Mucosa of stomach (tissue), 1 donor: ENCODE data around the gene CGNL1.

Source experiments
- H3K27me3 ChIP-seq: one replicate; pipeline ENCODE4 v1.7.0; 2013; ENCODE audit warnings: mild to moderate bottlenecking, low read length; ENCODE audit not compliant: control insufficient read depth, insufficient read depth
- H3K36me3 ChIP-seq: one replicate; pipeline ENCODE4 v1.7.0; 2013; ENCODE audit warnings: low read length; ENCODE audit not compliant: control insufficient read depth, insufficient read depth
- H3K4me1 ChIP-seq: one replicate; pipeline ENCODE4 v1.7.0; 2013; ENCODE audit warnings: mild to moderate bottlenecking, low read length; ENCODE audit not compliant: control insufficient read depth, insufficient read depth
- H3K4me3 ChIP-seq: one replicate; pipeline ENCODE4 v1.7.0; 2013; ENCODE audit warnings: low read length
- H3K9ac ChIP-seq: one replicate; pipeline ENCODE4 v1.7.0; 2013; ENCODE audit warnings: mild to moderate bottlenecking, low read length, moderate library complexity
- H3K9me3 ChIP-seq: one replicate; pipeline ENCODE4 v1.7.0; 2013; ENCODE audit warnings: mild to moderate bottlenecking, low read length, moderate library complexity; ENCODE audit not compliant: control insufficient read depth
- donor health status: Pancreatic carcinoma.

Gene CGNL1

DNA sequence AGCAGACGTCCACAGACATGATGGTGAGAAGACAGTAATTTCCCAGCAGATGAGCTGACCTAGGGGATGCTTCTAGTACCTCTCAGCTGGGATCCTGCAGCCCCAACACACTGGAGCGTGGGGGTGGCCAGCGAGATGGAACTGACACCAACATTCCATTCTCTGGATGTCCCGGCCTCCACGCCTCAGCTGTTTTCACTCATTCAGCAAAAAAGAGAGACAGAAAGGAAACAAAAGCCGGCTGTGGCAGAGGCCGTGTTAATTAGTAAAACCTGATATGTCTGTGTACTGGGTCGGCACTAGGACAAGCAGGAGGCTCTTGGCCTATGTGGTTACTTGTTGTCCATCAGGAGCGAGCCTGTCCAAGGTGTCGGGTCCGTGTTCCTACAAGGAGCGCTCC is 132.8 kb downstream of the CGNL1 start:
- H3K4me3 ChIP-seq, result no peak overlapping the region
- H3K4me1 ChIP-seq, result peaks cover 49% of the 10 kb centered on the region
- no peaks in the 10 kb centered on the region for H3K9me3 ChIP-seq
- no peaks in the 10 kb centered on the region for H3K36me3 ChIP-seq
- no peak overlapping the region for H3K9ac ChIP-seq
- H3K27me3 ChIP-seq, result no peaks in the 10 kb centered on the region

DNA sequence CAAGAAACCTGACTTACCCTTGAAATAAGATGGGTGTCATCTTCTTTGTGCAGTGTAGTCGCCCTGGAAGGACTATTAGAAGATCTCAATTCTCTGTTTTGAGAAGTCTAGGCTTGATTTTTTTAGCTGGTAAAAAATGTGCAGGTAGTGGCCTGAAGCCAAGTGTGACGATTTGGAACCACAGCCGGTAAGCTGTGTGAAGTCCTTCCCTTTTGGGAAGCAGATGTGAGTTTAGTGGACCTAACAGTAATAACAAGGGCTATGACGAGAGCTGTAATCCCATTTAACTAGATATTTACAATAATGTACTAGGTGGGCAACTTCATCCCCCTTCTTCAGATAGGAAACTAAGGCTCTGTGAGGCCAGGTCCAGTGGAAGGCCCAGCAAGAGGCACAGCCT is 133.7 kb downstream of the CGNL1 start:
- Histone ChIP-seq H3K9me3 (no peaks in the 10 kb centered on the region), H3K4me1 (peaks cover 41% of the 10 kb centered on the region), H3K4me3 (no peak overlapping the region), H3K36me3 (no peaks in the 10 kb centered on the region), H3K9ac (no peak overlapping the region), H3K27me3 (no peaks in the 10 kb centered on the region)

DNA sequence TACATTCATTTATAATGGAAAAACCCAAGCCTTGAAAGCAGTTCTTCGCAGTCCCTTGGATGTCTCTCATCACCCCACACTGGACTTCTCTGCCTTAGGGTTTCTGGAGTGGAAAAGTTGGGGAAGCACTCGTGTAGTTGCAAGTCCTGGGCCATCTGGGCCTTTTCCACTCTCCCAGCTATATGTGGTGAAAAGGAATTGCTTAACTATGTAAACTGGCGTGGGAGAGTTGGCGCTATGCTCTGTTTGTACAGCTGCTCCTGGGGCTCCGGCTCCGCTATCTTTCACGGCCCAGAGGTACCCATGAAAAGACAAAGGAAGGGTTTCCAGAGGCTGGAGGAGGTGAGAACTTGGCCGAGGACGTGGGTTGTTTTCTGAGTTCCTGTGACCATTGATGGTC is 134.3 kb downstream of the CGNL1 start:
- Histone ChIP-seq H3K4me1 (peaks cover 34% of the 10 kb centered on the region), H3K4me3 (no peak overlapping the region), H3K27me3 (no peaks in the 10 kb centered on the region), H3K9me3 (no peaks in the 10 kb centered on the region), H3K36me3 (no peaks in the 10 kb centered on the region), H3K9ac (no peak overlapping the region)

DNA sequence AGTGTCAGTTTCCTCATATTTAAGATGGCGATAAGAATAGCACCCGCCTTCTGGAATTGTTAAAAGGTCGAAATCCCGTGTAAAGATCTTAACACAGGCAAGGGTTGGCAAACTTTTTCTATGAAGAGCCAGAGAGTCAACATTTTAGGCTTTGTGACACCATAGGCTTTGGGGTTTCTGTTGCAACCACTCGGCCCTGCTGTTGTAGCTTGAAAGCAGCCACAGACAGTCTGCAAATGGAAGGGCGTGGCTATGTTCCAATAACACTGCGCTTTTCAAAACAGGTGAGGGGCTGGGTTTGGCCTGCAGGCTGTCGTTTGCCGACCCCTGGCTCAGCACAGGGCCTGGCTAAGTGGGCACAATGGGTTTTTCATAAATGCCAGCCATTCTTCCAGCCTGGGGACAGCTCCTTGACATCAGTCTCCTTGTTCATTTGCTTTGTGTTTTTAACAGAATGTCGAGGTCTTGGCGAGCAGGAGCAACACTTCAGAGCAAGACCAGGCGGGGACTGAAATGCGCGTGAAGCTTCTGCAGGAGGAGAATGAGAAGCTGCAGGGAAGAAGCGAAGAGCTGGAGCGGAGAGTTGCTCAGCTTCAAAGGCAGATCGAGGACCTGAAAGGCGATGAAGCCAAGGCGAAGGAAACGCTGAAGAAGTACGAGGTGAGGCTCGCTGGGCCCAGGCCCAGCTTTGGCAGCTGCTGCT is 140.2 kb downstream of the CGNL1 start:
- no peak overlapping the region for H3K9ac ChIP-seq
- H3K36me3 ChIP-seq, result no peaks in the 10 kb centered on the region
- H3K4me3 ChIP-seq, result no peak overlapping the region
- H3K9me3 ChIP-seq, result no peaks in the 10 kb centered on the region
- peaks cover 6% of the 10 kb centered on the region for H3K4me1 ChIP-seq
- H3K27me3 ChIP-seq, result no peaks in the 10 kb centered on the region

DNA sequence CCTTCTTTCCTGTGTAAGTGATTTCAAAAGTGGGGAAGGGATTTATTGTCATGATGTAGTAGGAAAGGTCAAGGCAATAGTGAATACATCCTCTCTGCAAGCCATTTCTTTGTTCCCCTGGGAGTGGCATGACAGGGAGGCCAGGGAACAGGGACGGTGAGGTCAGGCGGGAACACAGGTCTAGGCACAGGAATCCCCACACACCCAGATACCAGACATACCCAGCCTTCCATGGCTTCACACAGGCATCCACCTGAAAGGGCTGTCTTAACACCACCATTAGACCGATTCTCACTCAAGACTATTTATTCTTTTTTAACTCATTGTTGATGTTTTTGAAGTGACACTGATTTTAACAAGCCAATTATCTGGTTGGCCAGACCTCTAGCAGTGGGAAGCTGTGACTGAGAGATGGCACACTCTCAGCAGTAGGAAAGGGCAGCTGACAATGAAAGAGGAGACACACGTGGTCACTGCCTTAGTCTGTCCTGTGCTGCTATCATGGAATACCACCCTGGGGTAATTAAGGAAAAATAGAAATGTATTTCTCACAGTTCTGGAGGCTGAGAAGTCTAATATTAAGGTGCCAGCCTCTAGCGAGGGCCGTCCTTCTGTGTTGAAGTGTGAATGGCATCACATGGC is 140.8 kb downstream of the CGNL1 start:
- Histone ChIP-seq H3K4me1 (peaks cover 9% of the 10 kb centered on the region), H3K9me3 (no peaks in the 10 kb centered on the region), H3K36me3 (no peaks in the 10 kb centered on the region), H3K27me3 (no peaks in the 10 kb centered on the region), H3K9ac (no peak overlapping the region), H3K4me3 (no peak overlapping the region)

DNA sequence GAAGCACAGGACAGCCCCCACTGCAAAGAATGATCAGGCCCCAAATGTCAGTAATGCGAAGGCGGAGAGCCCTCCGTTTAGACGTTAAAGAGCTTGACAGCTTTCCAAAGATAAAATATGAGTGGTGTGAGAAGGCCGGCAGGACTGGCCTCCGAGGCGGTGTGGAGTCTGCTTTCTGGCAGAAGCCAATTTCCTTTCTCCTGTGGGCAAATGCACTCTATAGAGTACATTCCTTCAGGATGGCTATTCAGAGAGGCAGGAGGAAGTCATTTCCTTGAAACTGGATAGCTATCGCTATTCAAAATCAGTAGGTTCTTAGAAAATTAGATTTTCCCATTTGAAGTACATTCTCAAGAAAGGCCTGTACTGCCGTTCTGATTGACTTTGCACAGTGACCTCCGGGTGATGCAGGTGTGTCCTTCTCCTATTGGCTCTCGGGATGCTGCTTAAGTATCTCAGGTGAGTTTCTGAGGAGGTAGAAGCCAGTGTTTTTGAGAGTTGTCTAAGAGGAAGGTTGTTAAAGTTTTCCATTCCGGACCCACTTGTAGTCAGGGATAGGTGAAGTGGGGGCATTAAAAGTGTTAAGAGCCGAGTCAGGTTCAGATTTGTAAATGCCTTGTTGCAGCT is 142.6 kb downstream of the CGNL1 start:
- no peak overlapping the region for H3K4me3 ChIP-seq
- H3K9ac ChIP-seq, result no peak overlapping the region
- H3K27me3 ChIP-seq, result no peaks in the 10 kb centered on the region
- H3K36me3 ChIP-seq, result no peaks in the 10 kb centered on the region
- peaks cover 10% of the 10 kb centered on the region for H3K4me1 ChIP-seq
- H3K9me3 ChIP-seq, result no peaks in the 10 kb centered on the region

DNA sequence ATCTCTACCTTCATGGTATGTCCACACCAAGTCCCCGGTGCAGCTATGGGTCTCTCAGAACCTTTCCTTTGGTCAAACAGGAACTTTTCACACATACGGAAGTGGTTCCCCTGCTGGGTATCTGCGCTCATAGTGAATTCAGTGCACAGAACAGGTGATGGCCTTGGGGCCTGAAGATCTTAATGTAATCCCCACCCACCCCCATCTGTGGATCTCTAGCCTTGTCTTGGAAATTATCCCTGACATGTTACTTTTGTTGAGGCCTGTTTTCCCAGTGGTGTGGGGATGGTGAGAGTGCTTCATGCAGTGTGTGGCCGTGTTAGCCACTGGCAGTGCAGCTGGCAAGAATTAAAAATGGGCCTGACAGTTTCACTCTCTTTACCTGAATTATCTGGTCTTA is 143.5 kb downstream of the CGNL1 start:
- no peak overlapping the region for H3K4me3 ChIP-seq
- H3K27me3 ChIP-seq, result no peaks in the 10 kb centered on the region
- H3K9me3 ChIP-seq, result no peaks in the 10 kb centered on the region
- H3K36me3 ChIP-seq, result no peaks in the 10 kb centered on the region
- H3K9ac ChIP-seq, result no peak overlapping the region
- peaks cover 15% of the 10 kb centered on the region for H3K4me1 ChIP-seq

DNA sequence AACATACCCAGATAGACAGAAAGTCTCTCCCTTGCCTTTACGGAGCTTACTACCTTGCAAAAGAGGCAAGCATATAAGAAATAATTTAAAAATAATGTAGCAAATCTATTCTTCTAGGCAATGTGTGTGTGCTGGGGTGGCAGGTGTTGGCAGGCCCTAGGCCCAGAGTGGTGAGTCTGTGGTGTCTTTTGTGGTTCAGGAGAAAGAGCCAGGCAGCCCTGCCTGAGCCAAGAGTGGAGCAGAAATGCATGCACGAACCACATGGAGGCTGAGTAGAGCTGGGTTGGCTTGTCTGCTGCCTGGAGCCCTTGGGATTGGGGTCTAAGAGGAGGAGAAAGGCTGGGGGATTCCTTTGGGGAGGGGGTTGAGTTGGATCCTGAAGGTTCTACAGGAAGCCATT is 145.2 kb downstream of the CGNL1 start:
- Histone ChIP-seq H3K9me3 (no peaks in the 10 kb centered on the region), H3K9ac (no peak overlapping the region), H3K27me3 (no peaks in the 10 kb centered on the region), H3K4me3 (no peak overlapping the region), H3K4me1 (peaks cover 15% of the 10 kb centered on the region), H3K36me3 (no peaks in the 10 kb centered on the region)

DNA sequence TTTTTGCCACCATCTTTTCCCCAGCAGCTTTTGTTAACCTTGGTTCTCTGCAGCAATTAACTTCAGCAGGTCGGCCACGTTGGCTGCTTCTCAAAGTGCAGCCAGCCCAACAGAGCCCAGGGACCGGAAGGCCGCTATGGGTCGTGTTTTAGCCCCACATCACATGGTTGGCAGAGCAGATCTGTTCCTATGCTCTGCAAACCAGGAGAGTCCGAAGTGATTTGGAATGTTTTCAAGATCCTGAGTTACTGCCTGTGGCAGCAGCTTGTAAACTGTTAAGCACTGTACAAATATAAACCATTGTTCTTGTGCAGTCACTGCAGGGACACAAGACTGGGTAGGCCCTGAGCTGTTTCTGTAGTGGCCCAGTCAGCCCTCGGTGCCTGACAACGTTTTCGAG is 145.8 kb downstream of the CGNL1 start:
- Histone ChIP-seq H3K9me3 (no peaks in the 10 kb centered on the region), H3K27me3 (no peaks in the 10 kb centered on the region), H3K4me3 (no peak overlapping the region), H3K36me3 (no peaks in the 10 kb centered on the region), H3K9ac (no peak overlapping the region), H3K4me1 (peaks cover 17% of the 10 kb centered on the region)

DNA sequence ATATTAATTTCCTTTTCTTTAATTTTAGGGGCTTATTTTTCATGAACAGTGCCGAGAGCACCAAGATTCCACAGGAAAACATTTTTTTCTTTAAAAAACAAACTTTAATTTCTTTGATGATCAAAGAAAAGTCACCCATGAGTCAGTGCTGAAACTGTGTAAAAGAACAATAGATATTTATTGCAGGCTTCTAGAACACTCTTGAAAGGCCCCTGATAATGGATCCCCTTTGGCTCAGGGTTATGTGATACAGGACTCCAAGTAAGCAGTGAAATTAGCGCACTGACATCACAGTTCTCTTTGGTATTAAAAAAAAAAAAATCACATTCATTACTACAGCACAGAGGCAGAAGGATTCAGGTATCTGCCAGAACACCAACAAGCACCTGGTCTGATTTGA is 149.3 kb downstream of the CGNL1 start:
- Histone ChIP-seq H3K4me1 (peaks cover 21% of the 10 kb centered on the region), H3K27me3 (no peaks in the 10 kb centered on the region), H3K4me3 (no peak overlapping the region), H3K9me3 (no peaks in the 10 kb centered on the region), H3K36me3 (no peaks in the 10 kb centered on the region), H3K9ac (no peak overlapping the region)

DNA sequence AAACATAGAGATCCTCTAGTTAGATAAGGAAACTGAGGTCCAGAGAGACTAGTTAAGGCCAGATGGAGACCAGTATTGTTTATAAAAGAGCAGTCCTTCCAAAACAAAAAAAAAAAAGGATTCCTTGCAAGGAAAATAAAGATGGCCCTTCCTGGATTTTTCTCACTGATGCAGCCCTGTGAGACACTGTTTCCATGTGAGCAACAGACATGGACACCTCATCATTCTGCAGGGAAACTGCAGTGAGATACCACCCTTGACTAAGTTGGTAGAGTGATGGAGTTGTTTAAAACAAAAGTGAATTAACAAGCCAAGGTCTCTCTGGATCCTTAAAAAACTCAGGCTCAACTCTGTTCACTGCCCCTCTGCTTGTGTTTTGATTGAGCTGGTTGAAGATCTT is 149.8 kb downstream of the CGNL1 start:
- H3K9me3 ChIP-seq, result no peaks in the 10 kb centered on the region
- no peaks in the 10 kb centered on the region for H3K27me3 ChIP-seq
- H3K9ac ChIP-seq, result no peak overlapping the region
- H3K4me1 ChIP-seq, result peaks cover 21% of the 10 kb centered on the region
- no peaks in the 10 kb centered on the region for H3K36me3 ChIP-seq
- no peak overlapping the region for H3K4me3 ChIP-seq

DNA sequence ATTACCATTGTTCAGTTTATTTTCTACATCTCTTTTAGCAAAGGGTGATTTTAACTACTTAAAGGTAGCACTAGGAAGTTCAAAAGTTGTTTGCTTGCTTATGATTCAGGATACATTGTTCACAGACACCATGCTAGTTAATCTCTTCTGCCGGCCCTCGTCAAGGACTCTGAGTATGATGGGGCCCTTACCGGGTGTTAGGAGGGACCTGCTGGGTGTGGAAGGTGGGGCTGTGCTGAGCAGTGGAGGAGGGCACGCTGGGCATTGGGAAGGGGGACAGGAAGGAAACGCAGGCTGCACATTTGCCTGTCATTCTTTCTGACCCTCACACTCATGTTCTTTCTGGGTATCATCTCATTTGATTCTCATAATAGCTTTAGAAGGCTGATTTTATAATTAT is 150.3 kb downstream of the CGNL1 start:
- H3K9me3 ChIP-seq, result no peaks in the 10 kb centered on the region
- H3K36me3 ChIP-seq, result no peaks in the 10 kb centered on the region
- peaks cover 21% of the 10 kb centered on the region for H3K4me1 ChIP-seq

More for the DNA sequence above, 150.3 kb downstream of the CGNL1 start:
- no peak overlapping the region for H3K4me3 ChIP-seq
- no peak overlapping the region for H3K9ac ChIP-seq
- H3K27me3 ChIP-seq, result no peaks in the 10 kb centered on the region
